ENCODE results near the gene TMEM129.
A peak's percentile ranks its signal among the peaks of the same experiment; 100 is the strongest.
"Not testable (repeated sequence)": the region's sequence is repeated elsewhere in the genome, so short reads cannot be mapped to it uniquely, and the experiment has no call there.

Gene TMEM129

GRCh38 chr4:1720163-1720983 lies 750 bp downstream of the TMEM129 start:
- peak; percentile 46 for DNase-seq

DNA sequence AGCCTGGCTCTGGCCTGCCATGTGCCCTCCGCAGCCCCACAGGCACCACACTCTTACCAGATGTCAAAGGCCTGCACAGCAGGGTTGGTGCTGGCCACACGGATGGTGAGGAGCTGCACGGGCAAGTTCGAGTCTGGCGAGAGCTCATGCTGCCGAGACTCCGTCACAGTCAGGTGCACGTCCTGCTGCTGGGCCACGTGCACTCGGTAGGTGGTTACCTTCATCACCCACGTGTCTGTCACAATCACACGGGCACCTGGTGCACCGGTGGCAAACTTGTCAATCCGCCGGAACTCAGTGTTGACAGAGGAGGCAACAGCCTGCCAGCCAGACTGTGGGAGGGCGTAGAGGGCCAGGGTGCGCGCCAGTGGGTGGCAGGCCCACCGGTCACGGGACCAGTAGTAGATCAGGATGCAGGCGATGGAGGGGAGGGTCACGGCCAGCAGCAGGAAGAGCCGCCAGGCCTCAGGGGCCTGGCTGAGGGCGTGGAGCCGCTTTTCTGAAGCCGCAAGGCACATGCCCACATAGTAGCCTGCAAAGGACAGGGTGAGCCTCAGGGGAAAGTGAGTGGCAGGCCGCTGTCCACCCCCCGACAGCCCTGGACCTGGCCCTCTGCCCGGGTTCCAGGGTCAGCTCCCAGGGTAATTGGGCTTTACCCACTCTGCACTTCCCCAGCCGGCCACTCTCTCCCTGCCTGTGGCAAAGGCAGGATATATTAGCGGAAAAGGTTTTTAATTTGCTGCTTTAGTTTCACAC lies 2.9 kb downstream of the TMEM129 start:
- DNase-seq = no peak

GRCh38 chr4:1717129-1718094 lies 3.7 kb downstream of the TMEM129 start:
- no peak for DNase-seq

DNA sequence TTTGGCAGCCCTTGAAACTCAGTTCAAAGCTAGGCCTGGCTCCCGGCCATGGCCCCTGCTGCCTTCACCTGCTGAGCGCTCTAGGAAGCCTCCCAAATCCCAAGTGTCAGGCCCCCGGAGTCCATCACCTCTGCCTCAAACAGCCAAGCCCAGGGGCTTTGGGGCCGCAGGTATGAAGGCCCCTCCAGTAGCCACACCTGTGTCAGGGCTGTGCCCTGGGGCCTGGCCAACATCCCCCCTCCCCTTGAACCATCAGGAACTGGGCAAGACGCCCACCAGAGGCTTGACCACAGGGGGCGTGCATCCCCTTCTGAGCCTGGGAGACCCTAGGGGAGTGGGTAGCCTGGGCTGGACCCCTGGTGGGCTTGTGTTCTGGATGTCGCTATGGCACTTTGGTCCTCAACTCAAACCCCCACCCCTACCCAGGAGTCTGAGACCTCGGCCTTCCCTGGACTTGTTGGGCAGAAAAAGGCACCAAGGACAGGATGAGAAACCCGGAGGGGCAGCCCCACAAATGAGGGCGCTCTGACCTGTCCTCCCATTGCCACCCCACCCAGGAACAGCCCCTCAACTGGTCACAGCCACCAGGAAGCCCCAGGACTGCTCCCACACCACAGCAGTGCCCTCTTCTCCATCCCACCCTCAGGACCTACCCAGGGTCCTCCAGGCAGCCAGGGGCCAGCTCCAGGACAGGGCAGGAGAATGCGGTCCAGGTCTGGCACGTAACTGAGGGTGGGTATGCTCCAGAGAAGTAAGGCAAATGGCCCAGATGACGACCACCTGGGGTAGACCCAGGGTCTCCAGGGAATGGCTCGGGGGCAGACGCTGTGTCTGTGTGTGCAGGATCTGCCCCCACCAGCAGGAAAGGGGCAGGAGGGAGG lies 4.8 kb downstream of the TMEM129 start:
- no peak for DNase-seq

GRCh38 chr4:1715002-1715758 lies 5.9 kb downstream of the TMEM129 start:
- no peak for DNase-seq

DNA sequence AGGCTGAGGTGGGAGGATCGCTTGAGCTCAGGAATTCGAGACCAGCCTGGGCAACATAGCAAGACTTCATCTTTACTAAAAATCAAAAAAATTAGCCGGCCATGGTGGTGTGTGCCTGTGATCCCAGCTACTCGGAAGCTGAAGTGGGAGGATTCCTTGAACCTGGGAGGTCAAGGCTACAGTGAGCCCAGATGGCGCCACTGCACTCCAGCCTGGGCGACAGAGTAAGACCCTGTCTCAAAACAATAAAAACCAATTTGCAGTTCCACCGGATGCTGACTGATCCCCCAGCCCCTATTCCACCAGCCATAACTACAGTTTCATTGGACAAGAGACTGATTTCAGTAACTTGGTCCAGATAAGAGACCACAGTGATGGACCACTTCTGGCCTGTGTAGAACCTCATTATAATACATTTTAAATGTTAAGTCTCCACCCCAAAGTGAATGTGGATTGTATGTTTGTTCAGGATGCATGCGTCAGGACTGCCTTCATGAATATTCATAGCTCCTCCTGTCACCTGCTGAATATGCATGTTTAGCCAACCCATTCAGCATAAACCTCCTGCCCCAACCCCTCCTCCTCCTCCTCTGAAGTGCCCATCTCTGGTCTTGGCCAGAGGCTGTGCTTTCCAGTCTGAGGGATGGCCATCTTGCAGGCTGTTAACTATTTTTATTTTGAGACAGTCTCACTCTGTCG lies 6.7 kb downstream of the TMEM129 start:
- no peak for DNase-seq

GRCh38 chr4:1713003-1713851 lies 7.9 kb downstream of the TMEM129 start:
- DNase-seq = no peak

GRCh38 chr4:1712216-1713002 lies 8.7 kb downstream of the TMEM129 start, which contains the start of gene SLBP:
Gene SLBP (minus strand): TSS chr4:1712319. CDS start chr4:1712188, 131 bp downstream.
- DNase-seq = peak; percentile 99

DNA sequence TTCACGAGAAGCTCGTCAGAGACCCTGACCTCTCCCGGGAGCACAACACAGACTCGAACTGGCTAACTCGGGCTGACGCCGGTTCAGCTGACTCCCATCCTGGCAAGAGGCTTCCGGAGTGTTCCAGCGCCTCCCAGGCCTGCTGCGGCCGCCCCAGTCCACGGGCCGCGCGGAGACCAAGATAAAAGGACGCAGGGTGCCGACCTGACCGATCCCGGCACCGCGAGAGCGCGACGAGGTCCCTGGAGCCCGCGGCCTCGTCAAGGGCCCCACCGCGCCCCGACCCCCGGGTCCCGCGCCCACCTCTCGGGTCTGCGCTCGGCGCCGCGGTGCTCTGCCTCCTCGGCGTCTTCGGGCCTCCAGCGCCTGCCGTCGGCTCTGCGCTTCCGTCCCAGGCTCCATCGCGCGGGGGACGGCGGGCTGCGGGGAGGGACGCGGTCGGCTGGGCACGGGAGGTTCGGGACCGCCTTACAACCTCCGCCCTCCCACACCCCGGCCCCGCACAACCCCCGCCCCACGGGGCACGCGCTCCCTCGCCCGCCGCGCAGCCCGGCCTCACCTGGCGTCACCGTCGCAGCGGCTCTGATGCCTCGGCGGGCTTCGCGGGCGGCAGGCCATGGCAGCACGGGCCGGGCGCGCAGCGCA lies 9.4 kb downstream of the TMEM129 start:
- peak; percentile 40 for DNase-seq

GRCh38 chr4:1711055-1711570 lies 10.0 kb downstream of the TMEM129 start:
- no peak for DNase-seq

GRCh38 chr4:1708581-1708980 lies 12.5 kb downstream of the TMEM129 start:
- DNase-seq = no peak

GRCh38 chr4:1706358-1706757 lies 14.8 kb downstream of the TMEM129 start:
- DNase-seq = no peak

DNA sequence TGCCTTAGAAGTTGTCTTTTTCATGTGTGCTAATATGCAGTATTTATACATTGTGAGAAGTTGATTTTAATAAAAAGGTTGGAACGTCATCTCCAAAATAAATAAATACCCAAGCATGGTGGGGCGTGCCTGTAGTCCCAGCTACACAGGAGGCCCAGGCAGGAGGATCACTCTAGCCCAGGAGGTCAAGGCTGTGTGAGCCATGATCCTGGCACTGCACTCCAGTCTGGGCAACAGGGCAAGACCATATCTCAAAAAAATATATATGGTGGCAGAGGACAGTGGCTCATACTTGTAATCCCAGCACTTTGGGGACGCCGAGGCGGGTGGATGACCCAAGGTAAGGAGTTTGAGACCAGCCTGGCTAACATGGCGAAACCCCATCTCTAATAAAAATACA lies 15.4 kb downstream of the TMEM129 start:
- DNase-seq = no peak

- DNase-seq = no peak
Observed at GRCh38 chr4:1703867-1704266, 17.3 kb downstream of the TMEM129 start.

GRCh38 chr4:1701671-1702070 lies 19.5 kb downstream of the TMEM129 start:
- not testable (repeated sequence) for DNase-seq

- DNase-seq = no peak
Observed at GRCh38 chr4:1695913-1696312, 25.2 kb downstream of the TMEM129 start.

GRCh38 chr4:1693131-1693896 lies 27.8 kb downstream of the TMEM129 start:
- DNase-seq = peak; percentile 87

Data from CD4-positive, alpha-beta T cell treated with Interleukin-17A for 1 hour (primary cell).